IPS-NIHi7 (cell line): ENCODE measurements around the gene PIEZO2.

Source experiments
- DNase-seq: peaks from one replicate; pipeline ENCODE4 v3.0.0; 2012; ENCODE audit warnings: mixed read lengths; ENCODE audit errors: extremely low spot score

PIEZO2 gene

GRCh38 chr18:11113046-11113548, 36.3 kb downstream of the PIEZO2 start:
- DNase-seq = no peak

- no peak for DNase-seq
These were observed 37.1 kb downstream of the PIEZO2 start for GRCh38 chr18:11112286-11112685.

- DNase-seq = no peak
These were observed 38.9 kb downstream of the PIEZO2 start for GRCh38 chr18:11110509-11110908.

DNA sequence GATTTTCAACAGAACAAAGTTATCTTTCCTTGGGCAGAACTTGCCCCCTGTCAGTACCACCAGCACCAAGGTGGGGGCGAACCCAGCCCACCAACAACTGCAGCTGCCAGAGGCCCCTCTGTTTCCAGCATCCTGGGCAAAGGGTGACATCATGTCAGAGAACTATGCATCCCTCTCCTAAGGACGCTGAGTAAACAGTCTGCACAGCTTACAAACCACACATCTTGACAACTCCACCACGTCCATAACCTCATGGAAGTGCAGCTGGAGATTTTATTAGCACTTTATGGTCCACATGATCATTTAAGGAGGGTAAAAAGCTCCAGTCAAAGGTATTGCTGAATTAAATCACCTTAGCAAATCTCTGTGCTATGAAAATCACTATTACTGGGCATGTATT, 40.4 kb downstream of the PIEZO2 start:
- no peak for DNase-seq

- DNase-seq = no peak
These were observed 42.5 kb downstream of the PIEZO2 start for GRCh38 chr18:11106894-11107293.

- DNase-seq = no peak
These were observed 43.9 kb downstream of the PIEZO2 start for GRCh38 chr18:11105463-11105862.

- no peak for DNase-seq
These were observed 45.1 kb downstream of the PIEZO2 start for GRCh38 chr18:11104307-11104706.

DNA sequence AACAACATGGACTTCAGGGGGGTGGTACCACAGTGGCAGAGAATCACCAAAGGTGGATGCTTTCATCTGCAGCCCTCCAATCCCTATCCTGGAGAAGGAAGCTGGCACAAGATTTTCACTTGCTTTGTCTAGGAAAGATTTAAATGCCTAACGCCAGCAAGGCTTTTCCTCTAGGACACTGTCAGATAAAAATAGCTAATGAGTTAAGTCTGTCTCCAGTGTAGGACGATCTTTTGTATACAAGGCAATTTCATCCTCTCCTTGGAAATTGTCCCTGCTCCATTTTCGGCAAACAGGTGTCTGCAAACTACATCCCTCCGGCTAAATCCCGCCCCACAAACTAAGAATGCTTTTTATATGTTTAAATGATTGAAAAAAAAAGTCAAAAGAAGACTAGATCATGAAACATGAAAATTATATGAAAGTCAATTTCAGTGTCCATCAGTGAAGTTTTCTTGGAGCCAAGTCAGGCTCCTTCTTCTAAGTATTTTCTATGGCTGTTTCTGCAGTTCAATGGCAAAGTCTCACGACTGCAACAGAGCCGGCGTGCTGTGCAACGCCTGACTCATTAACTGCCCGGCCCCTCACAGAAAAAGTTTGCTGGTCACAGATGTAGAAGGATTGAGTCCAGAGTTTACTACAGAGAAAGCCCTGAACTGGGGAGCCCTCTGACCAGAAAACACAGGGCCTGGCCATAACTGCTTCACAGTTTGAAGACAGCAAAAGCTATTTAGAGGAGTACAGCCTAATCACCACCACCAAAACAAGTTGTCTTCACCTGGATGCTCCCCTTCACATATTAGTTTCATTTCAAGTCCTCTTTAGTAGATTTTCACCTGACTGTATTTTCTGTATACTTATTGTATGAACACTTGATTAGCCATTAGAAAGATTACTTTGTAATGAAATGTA, 52.3 kb downstream of the PIEZO2 start:
- no peak for DNase-seq

DNA sequence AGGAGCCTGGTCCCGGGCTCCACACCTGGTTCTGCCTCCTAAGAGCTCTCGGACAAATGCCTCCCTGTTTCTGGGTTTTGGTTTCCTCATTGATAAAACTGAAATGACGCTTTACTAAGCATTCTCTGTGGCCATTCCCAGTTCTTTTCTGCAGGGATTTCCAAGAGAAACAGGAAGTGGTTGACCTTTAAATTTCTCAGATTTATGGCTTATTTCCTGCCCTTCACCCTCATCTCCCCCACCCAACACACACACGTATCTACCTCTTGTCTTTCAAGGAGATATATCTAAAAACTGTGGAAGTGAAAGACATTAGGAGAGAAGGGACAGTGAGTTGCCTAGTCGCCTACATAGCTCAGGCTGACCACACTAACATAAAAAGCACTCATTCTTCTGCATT, 53.0 kb downstream of the PIEZO2 start:
- DNase-seq = no peak

GRCh38 chr18:11095674-11096293, 53.6 kb downstream of the PIEZO2 start:
- no peak for DNase-seq

GRCh38 chr18:11095211-11095610, 54.2 kb downstream of the PIEZO2 start:
- DNase-seq = no peak

- DNase-seq = no peak
These were observed 57.6 kb downstream of the PIEZO2 start for GRCh38 chr18:11091746-11092145.

DNA sequence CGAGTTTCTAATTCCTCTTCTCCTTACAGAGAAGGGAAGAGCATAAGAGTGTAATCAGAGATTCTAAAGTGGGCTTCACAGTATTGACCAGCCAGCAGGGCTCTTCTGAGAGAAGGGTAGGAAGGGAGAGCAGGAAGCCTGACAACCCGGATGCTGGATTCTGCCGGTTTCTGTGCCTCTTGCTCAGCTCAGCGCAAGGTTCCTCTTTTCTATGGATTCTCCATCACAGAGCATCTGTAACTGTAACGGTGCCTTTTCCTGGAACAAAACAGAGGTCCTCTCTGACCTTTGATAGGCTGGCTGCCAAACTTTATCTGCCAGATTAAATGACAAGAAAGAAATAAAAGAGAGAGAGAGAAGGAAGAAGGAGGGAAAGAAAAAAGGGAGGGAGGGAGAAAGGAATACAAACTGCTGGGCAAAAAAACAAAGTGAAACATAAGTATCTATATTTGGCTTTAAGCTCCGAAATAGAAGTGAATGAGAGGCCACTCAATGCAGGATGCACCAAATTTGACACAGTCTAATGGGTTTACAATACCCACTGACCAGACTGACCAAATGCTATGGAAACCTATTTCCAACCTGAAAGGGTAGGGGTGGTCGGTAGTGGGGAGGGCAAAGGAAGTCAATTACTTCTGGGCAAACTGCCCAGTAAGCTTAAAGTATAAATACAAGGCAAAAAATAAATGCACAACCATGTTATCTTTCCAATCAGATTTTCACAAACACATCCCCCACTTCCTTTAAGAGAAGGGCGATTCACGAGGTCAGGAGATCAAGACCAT, 59.2 kb downstream of the PIEZO2 start:
- no peak for DNase-seq

GRCh38 chr18:11081009-11081532, 68.3 kb downstream of the PIEZO2 start:
- DNase-seq = no peak

GRCh38 chr18:11078491-11078890, 70.9 kb downstream of the PIEZO2 start:
- no peak for DNase-seq

DNA sequence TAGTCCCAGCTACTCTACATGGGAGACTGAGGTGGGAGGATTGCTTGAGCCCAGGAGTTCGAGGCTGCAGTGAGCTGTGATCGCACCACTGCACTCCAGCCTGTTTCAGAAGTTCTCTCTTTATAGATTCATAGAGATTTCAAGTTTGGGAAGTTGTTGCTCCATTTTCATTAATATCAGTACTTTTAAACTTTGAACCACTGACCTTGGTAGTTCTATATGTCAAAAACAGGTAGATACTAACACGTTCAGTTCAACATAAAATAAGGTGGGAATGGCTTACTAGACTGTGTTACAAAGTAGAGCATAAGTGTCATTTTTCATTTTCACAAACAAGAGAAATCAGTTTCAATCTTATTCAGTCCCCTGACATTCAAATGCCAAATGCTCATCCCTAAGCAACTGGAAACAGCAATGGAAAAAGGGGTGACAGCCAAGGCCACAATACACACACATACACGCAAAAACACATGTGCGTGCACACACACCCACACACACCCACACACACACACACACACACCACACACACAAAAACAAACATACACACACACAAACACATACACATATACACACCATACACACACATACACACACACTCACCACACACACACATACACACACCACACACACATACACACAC, 71.7 kb downstream of the PIEZO2 start:
- no peak for DNase-seq

GRCh38 chr18:11074889-11075288, 74.5 kb downstream of the PIEZO2 start:
- no peak for DNase-seq

DNA sequence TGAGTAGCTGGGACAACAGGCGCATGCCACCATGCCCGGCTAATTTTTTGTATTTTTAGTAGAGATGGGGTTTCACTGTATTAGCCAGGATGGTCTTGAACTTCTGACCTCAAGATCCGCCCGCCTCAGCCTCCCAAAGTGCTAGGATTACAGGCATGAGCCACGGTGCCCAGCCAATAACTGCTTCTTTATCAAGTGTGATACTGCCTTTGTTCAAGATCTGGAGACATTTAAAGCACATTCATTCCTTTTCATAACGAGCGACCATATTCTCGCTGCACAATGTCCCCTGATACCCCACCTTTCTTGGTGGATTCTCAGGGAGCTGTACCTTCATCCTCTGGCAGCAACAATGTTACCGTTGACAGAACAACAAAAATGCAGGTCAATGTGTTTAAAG, 75.4 kb downstream of the PIEZO2 start:
- no peak for DNase-seq

- DNase-seq = no peak
These were observed 76.7 kb downstream of the PIEZO2 start for GRCh38 chr18:11072632-11073031.

DNA sequence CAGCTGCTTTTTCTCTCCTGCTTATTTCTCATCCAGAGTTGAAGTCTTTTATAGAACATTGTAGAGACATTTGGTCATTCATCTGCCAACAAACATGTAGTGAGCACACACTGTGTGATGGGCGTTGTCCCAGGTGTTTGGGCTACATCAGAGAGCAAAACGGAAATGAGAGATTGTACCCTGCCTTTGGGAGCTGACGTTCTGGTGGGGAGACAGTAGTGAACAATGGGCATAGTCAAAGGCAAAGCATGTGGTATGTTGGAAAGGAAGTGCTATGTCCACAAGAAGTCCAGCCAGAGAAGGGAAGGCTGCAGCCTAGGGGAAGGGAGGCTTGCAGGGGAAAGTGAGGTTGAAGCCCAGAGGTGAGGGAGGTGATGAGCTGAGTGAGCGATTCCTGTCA, 78.1 kb downstream of the PIEZO2 start:
- DNase-seq = no peak

- DNase-seq = no peak
These were observed 78.8 kb downstream of the PIEZO2 start for GRCh38 chr18:11070593-11070992.

DNA sequence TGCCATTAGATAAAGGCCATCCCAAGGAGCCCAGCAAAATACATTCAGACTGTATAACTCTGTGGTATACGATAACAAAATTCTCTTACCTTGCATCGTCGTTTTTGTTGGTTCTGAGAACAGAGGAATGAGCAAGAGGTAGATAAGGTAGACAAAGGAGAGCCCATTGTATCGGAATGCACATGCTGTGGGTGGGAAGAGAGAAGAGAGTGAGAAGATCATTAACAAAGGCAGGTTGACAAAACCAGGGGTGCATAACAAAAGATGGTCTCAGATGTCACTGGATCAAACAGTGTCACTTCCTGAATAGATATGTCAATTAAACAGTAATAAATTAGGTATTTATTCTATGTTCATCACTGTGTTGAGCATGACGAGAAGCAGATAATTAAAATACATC, 83.3 kb downstream of the PIEZO2 start:
- peak; percentile 35 for DNase-seq
